SK-N-SH (cell line): ENCODE measurements around the gene CETP. TPM values are rescaled to one million over a fixed set of nuclear protein-coding genes. Genes with fewer than 3 reads are reported as not detected.
"Not testable (repeated sequence)": the region's sequence is repeated elsewhere in the genome, so short reads cannot be mapped to it uniquely, and the experiment has no call there.

Experiments
- CTCF ChIA-PET: fragments of 300-600, 350-600 bp; formaldehyde crosslinking; extraction: SDS; loops from one replicate; lab custom pipeline; 2021; lab: Yijun Ruan, JAX
- POLR2A ChIA-PET: fragments of 350-600 bp; sonication (Branson Sonifier 250); formaldehyde crosslinking; extraction: SDS; loops from one replicate; lab custom pipeline; 2020; ENCODE audit warnings: antibody characterized with exemption, inconsistent platforms; lab: Yijun Ruan, JAX
- DNase-seq: peaks from one replicate; pipeline ENCODE4 v3.0.0; 2012
- H2AFZ ChIP-seq: fragments of 200-600 bp; sonication (generic); 2 replicates; pipeline ENCODE4 v1.8.1; 2016; ENCODE audit warnings: antibody characterized with exemption, mild to moderate bottlenecking, low read depth
- H3F3A ChIP-seq: fragments of 200-600 bp; sonication (generic); replicated peaks from 2 replicates; pipeline ENCODE3; 2016; ENCODE audit warnings: antibody characterized with exemption, mild to moderate bottlenecking; ENCODE audit not compliant: insufficient read depth
- H3K27ac ChIP-seq, 2 experiments: fragments of 200-500 bp in 1 of 2; fragments of 200-600 bp in 1 of 2; sonication (Bioruptor generic) in 1 of 2; sonication (generic), shearing (Covaris generic) in 1 of 2; 2 replicates each; pipeline versions ENCODE4 v1.5.1 to v1.6.1; 2014 to 2016; ENCODE audit warnings: low read depth in 2 of 2, inconsistent platforms in 1 of 2, low read length in 1 of 2, mild to moderate bottlenecking in 1 of 2, mixed read lengths in 1 of 2
- H3K27me3 ChIP-seq: fragments of 200-600 bp; sonication (generic), shearing (Covaris generic); 2 replicates; pipeline ENCODE4 v1.6.1; 2016; ENCODE audit warnings: mixed run types; ENCODE audit not compliant: insufficient read depth
- H3K36me3 ChIP-seq, 2 experiments: fragments of 200-500 bp in 1 of 2; fragments of 200-600 bp in 1 of 2; sonication (Bioruptor generic) in 1 of 2; sonication (generic) in 1 of 2; replicated peaks in 1 of 2; 2 replicates each; pipeline versions ENCODE3 to v1.5.1; 2014 to 2016; ENCODE audit warnings: low read length in 1 of 2, mild to moderate bottlenecking in 1 of 2; ENCODE audit not compliant: insufficient read depth in 2 of 2, control insufficient read depth in 1 of 2
- H3K4me1 ChIP-seq, 2 experiments: fragments of 200-500 bp in 1 of 2; fragments of 200-600 bp in 1 of 2; sonication (Bioruptor generic) in 1 of 2; sonication (generic), shearing (Covaris generic) in 1 of 2; 2 replicates each; pipeline versions ENCODE4 v1.5.1 to v1.6.1; 2014 to 2016; ENCODE audit warnings: low read depth in 1 of 2, low read length in 1 of 2, mixed run types in 1 of 2; ENCODE audit not compliant: insufficient read depth in 2 of 2, control insufficient read depth in 1 of 2
- H3K4me2 ChIP-seq: fragments of 200-600 bp; sonication (generic), shearing (Covaris generic); 2 replicates; pipeline ENCODE4 v1.6.1; 2017; ENCODE audit warnings: mixed run types
- H3K4me3 ChIP-seq, 2 experiments: fragments of 200-500 bp in 1 of 2; fragments of 200-600 bp in 1 of 2; sonication (Bioruptor generic) in 1 of 2; sonication (generic), shearing (Covaris generic) in 1 of 2; 2 replicates each; pipeline versions ENCODE4 v1.5.1 to v1.8.1; 2014 to 2016; ENCODE audit warnings: low read depth in 2 of 2, inconsistent platforms in 1 of 2, low read length in 1 of 2, mild to moderate bottlenecking in 1 of 2, mixed read lengths in 1 of 2, moderate library complexity in 1 of 2
- H3K79me2 ChIP-seq: fragments of 200-600 bp; sonication (generic); 2 replicates; pipeline ENCODE4 v1.8.1; 2017; ENCODE audit warnings: mild to moderate bottlenecking; ENCODE audit not compliant: insufficient read depth
- H3K9ac ChIP-seq: fragments of 200-600 bp; sonication (generic); 2 replicates; pipeline ENCODE4 v1.6.1; 2017; ENCODE audit warnings: mixed run types
- H3K9me2 ChIP-seq: fragments of 200-600 bp; sonication (generic); 2 replicates; pipeline ENCODE4 v1.6.1; 2017; ENCODE audit warnings: mixed run types
- H3K9me3 ChIP-seq: fragments of 200-600 bp; sonication (generic); 2 replicates; pipeline ENCODE4 v1.6.1; 2017; ENCODE audit warnings: mixed run types, mild to moderate bottlenecking, moderate library complexity
- H4K20me1 ChIP-seq: fragments of 200-600 bp; sonication (generic); 2 replicates; pipeline ENCODE4 v1.6.1; 2017; ENCODE audit warnings: mild to moderate bottlenecking, mixed run types; ENCODE audit not compliant: insufficient read depth
- CHD2 ChIP-seq: fragments of 150-350 bp; IDR thresholded peaks from 2 replicates; pipeline ENCODE4 v1.6.1; 2018; ENCODE audit warnings: low read length; ENCODE audit not compliant: partially characterized antibody
- EZH2phosphoT487 ChIP-seq: fragments of 200-600 bp; sonication (generic); IDR thresholded peaks from 2 replicates; pipeline ENCODE4 v1.6.1; 2017; ENCODE audit warnings: low read depth, mixed run types, mild to moderate bottlenecking, antibody characterized with exemption, moderate library complexity, borderline replicate concordance
- FOXJ3 ChIP-seq: sonication (generic); formaldehyde crosslinking; IDR thresholded peaks from 2 replicates; pipeline ENCODE4 v1.5.1; 2020; ENCODE audit warnings: mild to moderate bottlenecking, missing genetic modification reagents
- GABPA ChIP-seq: IDR thresholded peaks from 2 replicates; pipeline ENCODE4 v1.4.0; 2012; ENCODE audit warnings: low read depth, mild to moderate bottlenecking
- MAX ChIP-seq: IDR thresholded peaks from 2 replicates; pipeline ENCODE4 v1.4.0; 2012; ENCODE audit warnings: low read depth
- MXI1 ChIP-seq: IDR thresholded peaks from 2 replicates; pipeline ENCODE4 v1.6.1; 2012; ENCODE audit warnings: mild to moderate bottlenecking, low read depth, low read length, improper control_type of control experiment
- NFIC ChIP-seq: IDR thresholded peaks from 2 replicates; pipeline ENCODE4 v1.4.0; 2012; ENCODE audit warnings: borderline replicate concordance
- NRF1 ChIP-seq: IDR thresholded peaks from 2 replicates; pipeline ENCODE4 v1.6.1; 2012; ENCODE audit warnings: low read depth, mild to moderate bottlenecking, low read length
- PBX3 ChIP-seq: IDR thresholded peaks from 2 replicates; pipeline ENCODE4; 2012
- POLR2AphosphoS5 ChIP-seq: IDR thresholded peaks from 2 replicates; pipeline ENCODE4 v1.6.1; 2012; ENCODE audit warnings: low read depth, low read length
- RCOR1 ChIP-seq: fragments of 150-350 bp; IDR thresholded peaks from 2 replicates; pipeline ENCODE4 v1.6.1; 2017; ENCODE audit warnings: antibody characterized with exemption, low read length
- RFX5 ChIP-seq: IDR thresholded peaks from 2 replicates; pipeline ENCODE4 v1.6.1; 2012; ENCODE audit warnings: mild to moderate bottlenecking, improper control_type of control experiment, low read length
- RXRA ChIP-seq: IDR thresholded peaks from 2 replicates; pipeline ENCODE4 v1.4.0; 2012; ENCODE audit warnings: low read depth, mild to moderate bottlenecking, borderline replicate concordance
- SIN3A ChIP-seq: IDR thresholded peaks from 2 replicates; pipeline ENCODE4 v1.6.1; 2012; ENCODE audit warnings: low read depth, mild to moderate bottlenecking, low read length, moderate library complexity, borderline replicate concordance
- SMC3 ChIP-seq: IDR thresholded peaks from 2 replicates; pipeline ENCODE4 v1.6.1; 2012; ENCODE audit warnings: low read depth, low read length, improper control_type of control experiment
- TEAD4 ChIP-seq: IDR thresholded peaks from 2 replicates; pipeline ENCODE4 v1.4.0; 2012; ENCODE audit warnings: mild to moderate bottlenecking, borderline replicate concordance; ENCODE audit not compliant: insufficient read depth
- YY1 ChIP-seq: IDR thresholded peaks from 2 replicates; pipeline ENCODE4 v1.4.0; 2012; ENCODE audit warnings: low read depth, mild to moderate bottlenecking
- ZBTB33 ChIP-seq: IDR thresholded peaks from 2 replicates; pipeline ENCODE4 v1.4.0; 2012; ENCODE audit warnings: low read depth, borderline replicate concordance
- WGBS: methylation state at CpG from one replicate; pipeline ENCODE4 v1.1.6; 2017; ENCODE audit warnings: low lambda C conversion rate; 5-methylcytosine and 5-hydroxymethylcytosine counted together
- polyA plus RNA-seq, 3 experiments: library from polyadenylated mRNA; depleted of rRNA; stranded (reverse); fragments of >200 nt; gene quantifications; 2 replicates each; pipeline ENCODE4 v1.2.3, GENCODE V29; 2012

CETP gene
- polyA plus RNA-seq, 1 of the 3 experiments (the other 2 are of a cell fraction) = not detected

GRCh38 chr16:56985962-56986360, 24.2 kb downstream of the CETP start:
- no peak overlapping the region for H3K4me2 ChIP-seq
- no peaks in the 10 kb centered on the region for H3K9me2 ChIP-seq
- no peak overlapping the region for H3K4me3 ChIP-seq
- H2AFZ ChIP-seq = peak overlapping the region; percentile 96
- DNase-seq = no peak
- H3F3A ChIP-seq = no peaks in the 10 kb centered on the region
- no peaks in the 10 kb centered on the region for H3K9me3 ChIP-seq
- CTCF ChIA-PET = interaction anchor here (1.3 to 1.7 kb wide), 3 partner anchors 22 to 98 kb away, joined by 3 to 4 read pairs (median 4); no protein-coding TSS in a partner anchor
- POLR2A ChIA-PET = interaction anchor here (1.0 kb wide), 1 partner anchor 53 kb away, joined by 3 read pairs; no protein-coding TSS in a partner anchor
- H3K36me3 ChIP-seq = no peaks in the 10 kb centered on the region
- no peak for TF ChIP-seq MXI1
- TF ChIP-seq EZH2phosphoT487 = no peak
- TF ChIP-seq MAX = no peak
- no peak for TF ChIP-seq RCOR1
- no peaks in the 10 kb centered on the region for H3K79me2 ChIP-seq
- peak overlapping the region; percentile 68; the same call in 1 of the 2 replicates for H3K9ac ChIP-seq
- H3K27me3 ChIP-seq = no peaks in the 10 kb centered on the region
- H3K27ac ChIP-seq = peak overlapping the region in 1 of 2 experiments; percentile 63; a peak in 2 of 4 replicates
- WGBS = 100% methylated on average over 1 of the region's 2 CpGs
- peaks cover 12 to 19% of the 10 kb centered on the region in 2 experiments; a peak in 2 of 4 replicates for H3K4me1 ChIP-seq
- H4K20me1 ChIP-seq = no peaks in the 10 kb centered on the region

GRCh38 chr16:56986361-56986760, 24.6 kb downstream of the CETP start:
- H3K27ac ChIP-seq = no peak overlapping the region
- no peak overlapping the region for H2AFZ ChIP-seq
- H3K36me3 ChIP-seq = no peaks in the 10 kb centered on the region
- H3F3A ChIP-seq = no peaks in the 10 kb centered on the region
- no peaks in the 10 kb centered on the region for H3K9me3 ChIP-seq
- H3K4me2 ChIP-seq = no peak overlapping the region
- 90% methylated on average over 1 of the region's 1 CpG for WGBS
- no peak overlapping the region for H3K9ac ChIP-seq
- POLR2A ChIA-PET = interaction anchor here (1.0 kb wide), 1 partner anchor 53 kb away, joined by 3 read pairs; no protein-coding TSS in a partner anchor
- no peak overlapping the region for H3K4me3 ChIP-seq
- no peak for TF ChIP-seq MAX
- TF ChIP-seq CHD2 = no peak
- no peak for TF ChIP-seq RXRA
- no peak for TF ChIP-seq POLR2AphosphoS5
- TF ChIP-seq SIN3A = no peak
- no peak for TF ChIP-seq YY1
- no peak for TF ChIP-seq SMC3
- no peak for TF ChIP-seq TEAD4
- no peak for TF ChIP-seq ZBTB33
- TF ChIP-seq MXI1 = no peak
- TF ChIP-seq NRF1 = no peak
- no peak for TF ChIP-seq GABPA
- no peak for TF ChIP-seq FOXJ3 (CRISPR knock-in tag)
- no peak for TF ChIP-seq NFIC
- no peak for TF ChIP-seq PBX3
- no peak for TF ChIP-seq RFX5
- H3K9me2 ChIP-seq = no peaks in the 10 kb centered on the region
- no peaks in the 10 kb centered on the region for H3K27me3 ChIP-seq
- H3K79me2 ChIP-seq = no peaks in the 10 kb centered on the region
- DNase-seq = no peak
- no peaks in the 10 kb centered on the region for H4K20me1 ChIP-seq
- H3K4me1 ChIP-seq = peaks cover 12 to 19% of the 10 kb centered on the region in 2 experiments; a peak in 2 of 4 replicates
- CTCF ChIA-PET = interaction anchor here (1.6 to 1.7 kb wide), 2 partner anchors 23 to 34 kb away, joined by 4 read pairs; no protein-coding TSS in a partner anchor

- CTCF ChIA-PET = interaction anchor here (1.6 kb wide), 1 partner anchor 23 kb away, joined by 4 read pairs; no protein-coding TSS in a partner anchor
- H3K36me3 ChIP-seq, DNase-seq, H3K4me3 ChIP-seq, H3K27me3 ChIP-seq, H3K27ac ChIP-seq, H3K9me3 ChIP-seq, H2AFZ ChIP-seq, H3K9ac ChIP-seq, H3K79me2 ChIP-seq, H3F3A ChIP-seq, H4K20me1 ChIP-seq, H3K9me2 ChIP-seq, POLR2A ChIA-PET, H3K4me2 ChIP-seq: not testable (repeated sequence)
- WGBS = 95% methylated on average over 4 of the region's 4 CpGs
- H3K4me1 ChIP-seq = peaks cover 12 to 19% of the 10 kb centered on the region in 2 experiments; a peak in 2 of 4 replicates
Measured at GRCh38 chr16:56986908-56987307, 25.2 kb downstream of the CETP start.
